Occipital lobe (tissue), 2 donors: ENCODE data around the gene HOXC10. TPM values are rescaled to one million over a fixed set of nuclear protein-coding genes. Genes with fewer than 3 reads are reported as not detected.

Source experiments
- DNase-seq: peaks from one replicate; lab custom pipeline; 2025; lab: John Stamatoyannopoulos, UW
- total RNA-seq: library from RNA; depleted of rRNA; stranded (reverse); fragments of >200 nt; gene quantifications from one replicate; pipeline ENCODE4 v1.2.3, GENCODE V29; 2014

Gene HOXC10
- total RNA-seq, 1 donor from 2014 or later, result not detected

GRCh38 chr12:53950789-53951576 is 34.0 kb upstream of the HOXC10 start:
- DNase-seq, result no peak

DNA sequence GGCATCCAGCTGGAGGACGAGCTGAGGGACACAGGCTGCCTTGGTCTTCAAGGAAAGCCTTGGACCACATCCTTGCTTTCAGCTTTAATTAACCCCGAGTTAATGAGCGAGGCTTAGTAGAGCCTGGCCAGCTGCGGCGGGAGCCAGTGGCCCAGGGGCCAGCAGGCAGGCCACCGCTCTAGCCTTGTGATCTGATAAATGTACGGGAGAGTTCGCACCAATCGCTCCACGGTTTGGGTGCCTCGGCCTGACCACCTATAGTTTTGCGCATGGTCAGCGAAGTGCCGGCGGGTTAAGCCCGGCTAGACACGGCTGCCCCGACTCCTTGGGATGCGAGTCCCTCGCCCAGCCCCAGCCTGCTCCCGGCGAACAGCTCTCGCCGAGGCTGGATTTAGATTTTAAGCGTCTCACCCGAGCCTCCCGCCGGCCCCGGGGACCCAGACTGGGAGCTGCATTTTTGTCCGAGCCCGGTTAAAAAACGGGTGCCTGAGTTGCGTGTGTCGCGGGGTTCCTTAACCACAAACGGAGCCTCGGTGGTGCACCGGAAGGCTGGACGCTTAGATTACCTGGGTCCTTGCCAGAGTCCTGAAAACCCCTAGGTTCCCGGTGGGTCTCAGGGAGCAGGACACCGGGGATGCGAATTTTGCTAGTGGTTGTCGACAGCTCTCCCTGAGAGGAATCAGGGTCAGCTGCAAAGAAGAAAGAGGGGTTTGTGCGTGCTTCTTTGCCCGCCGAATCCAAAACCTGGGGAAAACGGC is 33.2 kb upstream of the HOXC10 start:
- DNase-seq, result no peak

GRCh38 chr12:53952335-53952694 is 32.6 kb upstream of the HOXC10 start:
- no peak for DNase-seq

GRCh38 chr12:53952871-53953734 is 31.8 kb upstream of the HOXC10 start:
- no peak for DNase-seq

- no peak for DNase-seq
Observed at GRCh38 chr12:53953831-53954693, 30.9 kb upstream of the HOXC10 start.

GRCh38 chr12:53954694-53955035 is 30.3 kb upstream of the HOXC10 start, which contains the start of gene HOXC12:
HOXC12 (plus strand) TSS chr12:53954903; CDS start chr12:53954930, 27 bp downstream.
- DNase-seq, result no peak

DNA sequence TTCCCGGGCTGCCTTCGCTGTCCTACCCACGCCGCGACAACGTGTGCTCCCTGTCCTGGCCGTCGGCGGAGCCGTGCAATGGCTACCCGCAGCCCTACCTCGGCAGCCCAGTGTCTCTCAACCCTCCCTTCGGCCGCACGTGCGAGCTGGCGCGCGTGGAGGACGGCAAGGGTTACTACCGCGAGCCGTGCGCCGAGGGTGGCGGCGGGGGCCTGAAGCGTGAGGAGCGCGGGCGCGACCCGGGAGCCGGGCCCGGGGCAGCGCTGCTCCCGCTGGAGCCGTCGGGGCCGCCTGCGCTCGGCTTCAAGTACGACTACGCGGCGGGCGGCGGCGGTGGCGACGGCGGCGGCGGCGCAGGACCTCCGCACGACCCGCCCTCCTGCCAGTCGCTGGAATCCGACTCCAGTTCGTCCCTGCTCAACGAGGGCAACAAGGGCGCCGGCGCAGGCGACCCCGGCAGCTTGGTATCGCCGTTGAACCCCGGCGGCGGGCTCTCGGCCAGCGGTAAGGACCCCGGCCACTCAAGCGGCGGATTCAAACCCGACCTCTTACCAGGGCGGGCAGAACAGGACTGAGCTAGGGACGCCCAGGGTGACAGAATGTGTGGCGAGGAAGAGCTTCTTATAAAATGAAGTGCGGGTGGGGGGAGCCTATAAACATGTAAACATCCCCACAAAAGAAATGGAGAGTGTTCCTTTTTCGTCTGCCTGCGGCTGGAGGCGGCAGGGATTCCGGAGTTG is 29.7 kb upstream of the HOXC10 start:
- no peak for DNase-seq

GRCh38 chr12:53955776-53956250 is 29.1 kb upstream of the HOXC10 start:
- no peak for DNase-seq

- DNase-seq, result no peak
Observed at GRCh38 chr12:53956251-53956887, 28.6 kb upstream of the HOXC10 start.

GRCh38 chr12:53956914-53957536 is 27.9 kb upstream of the HOXC10 start:
- DNase-seq, result no peak

DNA sequence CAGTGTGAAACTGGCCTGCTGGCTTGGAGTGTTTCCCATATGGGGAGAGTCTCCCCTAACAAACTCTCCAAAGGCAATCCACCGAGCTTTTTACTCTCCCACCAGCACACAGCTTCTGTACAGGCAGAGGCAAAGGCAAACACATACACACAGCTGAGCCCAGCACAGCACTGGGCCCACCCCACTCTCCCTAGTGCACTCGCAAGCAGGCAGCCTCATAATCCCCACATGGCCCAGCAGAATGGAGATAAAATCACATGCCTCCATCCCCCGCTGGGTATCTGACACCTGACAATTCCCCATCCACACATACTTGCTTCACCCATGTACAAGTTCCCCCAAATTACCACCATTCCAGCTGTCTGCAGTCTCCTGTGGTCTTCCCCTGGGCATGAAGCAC is 26.8 kb upstream of the HOXC10 start:
- no peak for DNase-seq

DNA sequence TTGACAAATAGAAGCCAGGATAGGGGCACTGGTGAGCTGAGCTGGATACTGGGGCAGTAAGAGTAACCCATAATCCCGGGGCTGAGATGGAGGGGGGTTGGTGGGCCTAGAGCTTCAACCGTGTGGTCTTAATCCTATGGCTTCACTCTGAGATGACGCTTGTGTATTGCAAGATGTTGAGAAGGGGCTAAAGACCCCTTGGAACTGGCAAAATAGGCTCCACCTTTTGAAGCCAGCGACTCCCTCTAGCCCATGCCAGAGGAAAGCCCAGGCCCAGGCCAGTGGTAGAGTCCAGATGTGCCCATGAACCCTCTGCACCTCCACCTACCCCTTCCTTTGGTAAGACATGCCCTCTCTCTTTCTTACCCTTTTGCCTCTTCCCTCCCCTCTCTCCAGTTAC is 25.6 kb upstream of the HOXC10 start:
- DNase-seq, result no peak

DNA sequence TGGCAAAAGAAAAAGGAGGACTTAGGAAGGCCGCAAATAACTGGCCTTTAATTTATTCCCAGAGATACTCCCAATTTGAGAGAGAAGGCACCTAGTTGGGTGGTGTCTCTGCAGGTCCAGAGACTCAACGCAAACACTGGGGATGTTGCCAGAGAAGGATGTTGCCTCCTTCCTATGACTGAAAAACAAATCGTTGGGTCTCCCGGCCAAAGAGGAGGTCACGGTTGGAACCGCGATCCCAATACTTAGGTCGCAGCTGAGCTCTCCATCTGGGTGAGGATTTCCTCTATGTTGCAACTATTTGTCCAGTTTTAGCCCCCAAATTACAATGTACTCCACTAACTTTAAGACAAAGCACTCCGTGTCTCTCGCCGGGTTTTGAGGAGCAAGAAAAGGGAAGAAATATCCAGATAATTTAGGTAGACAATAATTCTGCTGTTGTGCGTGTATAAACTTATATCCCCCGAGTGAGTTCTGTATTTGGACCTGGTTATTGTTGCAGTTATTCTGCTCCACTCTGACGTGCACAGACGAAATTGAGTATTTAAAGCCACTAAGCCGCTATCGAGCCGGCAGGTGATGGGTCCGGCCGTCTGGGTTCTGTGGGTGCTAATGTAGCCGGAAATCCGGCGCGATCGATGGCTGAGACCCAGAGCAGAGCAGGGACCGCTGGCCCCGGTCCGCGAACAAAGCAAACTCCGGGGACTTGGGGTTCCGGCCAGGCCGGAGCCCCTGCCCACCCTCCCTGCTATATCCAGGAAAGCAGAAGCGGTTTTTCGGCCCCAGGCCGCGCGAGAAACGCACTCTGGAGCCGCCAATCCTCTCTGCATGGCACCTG is 24.5 kb upstream of the HOXC10 start:
- no peak for DNase-seq

- no peak for DNase-seq
Observed at GRCh38 chr12:53961025-53961761, 23.8 kb upstream of the HOXC10 start.

DNA sequence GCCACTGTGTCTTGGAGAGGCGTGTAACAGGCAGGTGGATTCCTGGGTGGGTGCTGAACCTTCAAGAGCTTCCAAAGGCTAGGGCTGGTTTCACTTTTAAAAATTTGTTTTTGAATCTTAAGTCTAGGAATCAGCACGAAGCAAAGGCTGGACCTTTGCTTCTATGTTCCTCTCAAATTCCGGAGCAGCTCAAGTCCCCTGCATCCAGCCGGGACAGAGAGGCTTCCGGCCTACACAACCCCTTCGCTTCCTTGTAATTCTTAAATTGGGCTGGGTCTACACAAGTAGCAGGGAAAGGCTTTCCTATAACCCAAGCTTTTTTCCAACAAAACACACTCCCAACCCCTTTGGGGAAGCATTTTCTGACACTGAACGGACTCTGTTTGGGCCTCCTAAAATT is 21.9 kb upstream of the HOXC10 start:
- DNase-seq, result no peak

DNA sequence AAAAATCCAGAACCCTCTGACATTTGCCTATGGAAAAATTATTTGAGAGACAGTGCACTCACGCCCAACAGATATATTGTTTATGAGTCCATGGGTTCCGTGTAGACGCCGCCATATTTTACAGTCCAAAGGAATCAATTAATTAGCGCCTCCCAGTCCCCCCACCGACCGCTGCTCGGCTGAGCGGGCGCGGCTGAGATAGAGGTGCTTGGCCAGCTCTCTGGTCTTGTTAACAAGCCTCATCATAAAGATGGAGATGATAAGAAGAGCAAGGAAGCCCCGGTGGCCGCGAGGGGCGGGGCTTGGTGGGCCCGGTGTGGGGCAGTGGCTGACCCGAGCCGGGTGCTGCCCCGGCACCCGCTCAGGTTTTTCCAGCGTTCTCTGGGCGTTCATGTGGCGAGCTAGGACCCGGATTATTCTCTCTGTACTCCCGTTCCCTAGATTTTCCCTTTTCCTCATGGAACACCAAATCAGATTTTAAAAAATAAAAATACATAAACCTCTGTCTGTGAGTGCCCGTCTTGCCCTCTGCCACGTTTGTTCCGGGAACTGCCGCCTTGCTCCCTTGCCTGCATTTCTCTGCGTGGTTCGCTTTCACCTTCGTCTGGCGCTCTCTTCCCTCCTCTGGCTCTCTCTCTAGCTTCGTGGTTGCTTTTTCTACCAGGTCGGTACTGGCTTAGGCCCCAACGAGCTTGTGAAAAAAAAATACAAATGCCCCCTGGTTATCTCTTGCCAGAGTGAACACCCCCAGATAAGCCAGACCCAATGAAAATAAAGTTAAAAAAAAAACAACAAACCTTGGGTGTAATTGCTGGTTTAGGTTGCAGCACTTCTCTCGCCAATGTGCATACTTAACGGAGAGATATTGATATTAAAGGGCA is 21.3 kb upstream of the HOXC10 start:
- no peak for DNase-seq

DNA sequence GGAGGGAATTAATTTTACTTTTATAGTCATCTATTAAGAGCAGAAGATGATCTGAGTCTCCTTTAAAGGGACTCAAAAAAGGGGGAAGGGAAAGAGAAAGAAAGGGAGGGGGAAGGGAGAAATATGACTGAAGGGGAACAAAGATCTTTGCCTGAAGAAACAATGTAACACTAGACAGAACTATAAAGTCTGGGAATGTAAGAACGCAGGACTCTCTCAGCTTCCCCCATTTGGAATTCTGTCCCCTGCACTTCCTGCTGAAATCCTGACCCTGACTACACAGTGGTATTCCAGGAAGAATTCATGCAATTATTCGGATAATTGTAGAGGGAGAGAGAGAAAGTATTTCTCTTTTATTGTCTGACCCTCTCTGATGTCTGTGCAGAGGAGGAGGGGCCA is 20.6 kb upstream of the HOXC10 start:
- no peak for DNase-seq
